Activated CD4-positive, CD25-positive, alpha-beta regulatory T cell (primary cell): ENCODE data around the gene CDKN1C.

ENCODE experiments used
- DNase-seq, 4 experiments: peaks; one replicate each; lab custom pipeline; 2025; lab: John Stamatoyannopoulos, UW

Gene CDKN1C

GRCh38 chr11:2923446-2924375, 38.1 kb upstream of the CDKN1C start:
- no peak for DNase-seq

- no peak for DNase-seq
Observed at GRCh38 chr11:2922655-2923054, 37.1 kb upstream of the CDKN1C start.

GRCh38 chr11:2921742-2922493, 36.3 kb upstream of the CDKN1C start:
- DNase-seq = no peak

- no peak for DNase-seq
Observed at GRCh38 chr11:2921261-2921660, 35.7 kb upstream of the CDKN1C start.

GRCh38 chr11:2920343-2920742, 34.8 kb upstream of the CDKN1C start:
- no peak for DNase-seq

GRCh38 chr11:2919837-2920236, 34.3 kb upstream of the CDKN1C start:
- no peak for DNase-seq

- no peak for DNase-seq
Observed at GRCh38 chr11:2919188-2919587, 33.6 kb upstream of the CDKN1C start.

GRCh38 chr11:2917842-2918490, 32.4 kb upstream of the CDKN1C start:
- no peak for DNase-seq

GRCh38 chr11:2916892-2917645, 31.5 kb upstream of the CDKN1C start:
- no peak for DNase-seq

- no peak for DNase-seq
Observed at GRCh38 chr11:2916114-2916891, 30.7 kb upstream of the CDKN1C start.

- DNase-seq = no peak
Observed at GRCh38 chr11:2915473-2915872, 29.9 kb upstream of the CDKN1C start.

- DNase-seq = no peak
Observed at GRCh38 chr11:2914455-2915195, 29.1 kb upstream of the CDKN1C start.

GRCh38 chr11:2913776-2914175, 28.2 kb upstream of the CDKN1C start:
- no peak for DNase-seq

GRCh38 chr11:2913019-2913431, 27.4 kb upstream of the CDKN1C start:
- DNase-seq = no peak

GRCh38 chr11:2912498-2912897, 26.9 kb upstream of the CDKN1C start:
- DNase-seq = no peak

- no peak for DNase-seq
Observed at GRCh38 chr11:2911785-2912391, 26.3 kb upstream of the CDKN1C start.

GRCh38 chr11:2911088-2911784, 25.7 kb upstream of the CDKN1C start:
- DNase-seq = no peak

GRCh38 chr11:2910401-2910955, 24.9 kb upstream of the CDKN1C start:
- DNase-seq = no peak
